Activated CD4-positive, alpha-beta T cell treated with anti-CD3 and anti-CD28 coated beads for 48 hours (primary cell): ENCODE results near the gene MBNL1.
"Not testable (repeated sequence)": the region's sequence is repeated elsewhere in the genome, so short reads cannot be mapped to it uniquely, and the experiment has no call there.

ENCODE experiments used
- DNase-seq: peaks from one replicate; pipeline ENCODE4 v3.0.0-alpha.2; 2020

The MBNL1 gene

GRCh38 chr3:152355744-152356665 lies 87.3 kb downstream of the MBNL1 start:
- no peak for DNase-seq

- no peak for DNase-seq
These were observed 88.1 kb downstream of the MBNL1 start for GRCh38 chr3:152356870-152357276.

DNA sequence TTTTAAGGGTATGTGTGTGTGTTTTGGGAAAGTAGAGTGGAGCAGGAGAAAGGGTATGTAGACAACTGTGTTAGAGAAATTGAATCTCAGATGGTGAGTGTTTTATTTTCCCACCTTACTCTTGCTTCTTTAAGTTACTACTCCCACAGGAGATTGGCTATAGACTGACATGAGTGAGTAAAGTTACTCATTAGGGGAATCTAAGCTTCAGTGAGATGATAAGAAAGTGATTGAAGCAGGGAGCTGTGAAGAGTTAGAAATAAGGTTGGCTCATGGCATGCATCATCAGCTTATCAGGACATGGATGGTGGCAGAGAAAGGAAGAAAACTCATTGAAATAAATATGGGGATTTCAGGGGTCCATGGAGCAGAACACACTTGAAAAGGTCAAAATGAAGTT lies 88.9 kb downstream of the MBNL1 start:
- DNase-seq = no peak

GRCh38 chr3:152359385-152360248 lies 90.9 kb downstream of the MBNL1 start:
- no peak for DNase-seq

GRCh38 chr3:152360302-152360701 lies 91.6 kb downstream of the MBNL1 start:
- DNase-seq = no peak

GRCh38 chr3:152360966-152361365 lies 92.2 kb downstream of the MBNL1 start:
- DNase-seq = no peak

DNA sequence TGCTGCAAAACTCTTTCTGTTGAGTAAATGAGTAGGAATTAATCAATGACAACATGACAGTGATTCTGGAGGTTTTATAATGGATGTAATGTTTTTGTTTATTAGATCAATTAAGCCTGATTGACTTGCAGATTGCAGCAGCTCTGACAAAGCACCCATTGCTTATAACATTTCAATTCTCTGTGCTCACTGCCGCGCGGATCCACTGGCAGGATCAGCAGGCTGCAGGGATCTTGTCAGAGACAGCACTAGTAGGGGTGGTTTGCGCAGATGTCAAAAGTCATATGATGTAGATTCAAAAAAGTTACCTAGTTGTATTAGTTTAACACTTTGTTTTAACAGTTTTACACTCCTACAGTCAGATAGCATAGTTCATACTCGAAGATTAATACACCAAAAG lies 93.4 kb downstream of the MBNL1 start:
- DNase-seq = no peak

DNA sequence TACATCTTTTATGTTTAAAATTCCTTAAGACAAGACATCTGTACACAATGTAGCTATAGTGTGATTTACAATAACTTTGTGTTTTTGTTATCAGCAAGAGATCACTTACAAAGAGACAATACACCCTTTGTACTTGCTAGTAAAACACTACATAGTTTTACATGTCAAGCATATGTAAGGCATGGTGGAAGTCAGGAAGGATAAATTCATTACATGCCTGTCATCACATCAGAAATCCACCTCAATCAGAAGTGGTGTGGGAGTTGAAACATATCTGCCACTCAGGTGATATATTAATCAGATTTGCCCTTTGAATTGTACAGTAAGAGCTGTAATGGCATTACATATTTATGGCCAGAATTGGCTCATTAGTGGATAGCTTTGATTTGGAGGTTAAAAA lies 95.5 kb downstream of the MBNL1 start:
- no peak for DNase-seq

DNA sequence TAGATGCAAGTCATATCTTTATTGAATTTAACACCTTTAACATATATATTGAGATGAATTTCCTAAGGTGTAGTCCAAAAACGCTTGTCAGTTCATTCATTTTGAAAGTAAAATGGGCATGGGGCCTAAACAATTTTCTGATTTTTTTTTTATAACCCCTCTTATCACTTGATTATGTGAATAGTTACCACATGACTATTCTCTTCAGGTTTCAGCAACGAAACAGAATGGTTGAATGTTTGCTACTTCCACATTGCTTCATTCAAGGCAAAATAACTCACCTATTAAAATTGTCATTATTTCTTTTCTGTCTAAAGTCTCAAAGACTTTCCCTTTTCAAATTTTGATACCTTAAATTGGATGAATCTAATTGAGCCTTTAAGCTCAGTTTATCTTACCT lies 96.4 kb downstream of the MBNL1 start:
- no peak for DNase-seq

GRCh38 chr3:152365766-152366593 lies 97.3 kb downstream of the MBNL1 start:
- DNase-seq = no peak

GRCh38 chr3:152367192-152367591 lies 98.5 kb downstream of the MBNL1 start:
- DNase-seq = not testable (repeated sequence)

DNA sequence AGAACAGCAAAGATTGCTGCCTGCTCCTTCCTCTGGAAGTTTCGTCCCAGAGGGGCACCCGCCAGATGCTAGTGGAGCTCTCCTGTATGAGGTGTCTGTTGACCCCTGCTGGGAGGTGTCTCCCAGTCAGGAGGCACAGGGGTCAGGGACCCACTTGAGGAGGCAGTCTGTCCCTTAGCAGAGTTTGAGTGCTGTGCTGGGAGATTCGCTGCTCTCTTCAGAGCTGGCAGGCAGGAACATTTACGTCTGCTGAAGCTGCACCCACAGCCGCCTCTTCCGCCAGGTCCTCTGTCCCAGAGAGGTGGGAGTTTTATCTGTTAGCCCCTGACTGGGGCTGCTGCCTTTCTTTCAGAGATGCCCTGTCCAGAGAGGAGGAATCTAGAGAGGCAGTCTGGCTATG lies 103.9 kb downstream of the MBNL1 start:
- not testable (repeated sequence) for DNase-seq

DNA sequence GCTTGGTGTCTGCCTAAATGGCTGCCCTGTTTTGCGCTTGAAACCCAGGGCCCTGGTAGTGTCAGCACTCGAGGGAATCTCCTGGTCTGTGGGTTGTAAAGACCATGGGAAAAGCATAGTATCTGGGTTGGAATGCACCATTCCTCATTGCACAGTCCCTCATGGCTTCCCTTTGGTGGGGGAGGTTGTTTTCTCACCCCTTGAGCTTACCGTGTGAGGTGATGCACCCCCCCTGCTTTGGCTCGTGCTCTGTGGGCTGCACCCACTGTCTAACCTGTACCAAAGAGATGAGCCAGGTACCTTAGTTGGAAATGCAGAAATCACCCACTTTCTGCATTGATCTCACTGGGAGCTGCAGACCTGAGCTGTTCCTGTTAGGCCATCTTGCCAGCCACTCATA lies 104.7 kb downstream of the MBNL1 start:
- DNase-seq = no peak

DNA sequence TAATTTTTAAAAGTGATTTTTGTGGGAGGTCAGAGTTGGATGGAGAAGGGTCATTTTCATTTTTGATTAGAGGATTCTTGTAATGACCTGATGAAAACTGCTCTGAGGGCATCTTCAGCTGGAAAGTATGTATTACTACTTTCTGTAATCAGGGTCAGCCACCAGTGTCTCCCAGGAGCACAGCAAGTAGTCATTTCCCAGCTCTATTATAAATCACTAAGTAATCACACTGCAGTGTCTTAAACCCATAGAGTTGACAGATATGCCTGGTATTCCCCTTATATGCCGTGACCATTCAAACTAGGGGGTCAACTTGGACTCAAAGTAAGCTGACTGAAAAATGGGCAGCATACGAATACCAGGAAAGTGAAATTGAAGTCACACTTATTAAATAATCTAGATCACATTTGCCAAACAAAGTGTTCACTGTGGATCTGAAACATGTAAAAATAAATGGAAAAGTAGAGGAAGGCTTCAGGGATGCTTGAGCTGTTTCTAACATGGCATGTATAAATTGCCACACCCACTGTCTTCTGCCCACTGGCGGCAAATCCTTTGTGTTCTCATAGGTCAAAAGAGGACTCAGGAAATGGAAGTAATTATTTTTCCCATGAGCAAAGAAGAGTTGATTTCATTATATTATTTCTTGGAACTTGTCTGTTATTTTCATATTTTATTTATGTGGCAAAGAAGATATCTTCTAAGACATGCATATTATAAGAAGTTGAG lies 105.7 kb downstream of the MBNL1 start:
- DNase-seq = no peak

- DNase-seq = no peak
These were observed 106.8 kb downstream of the MBNL1 start for GRCh38 chr3:152375546-152375945.

DNA sequence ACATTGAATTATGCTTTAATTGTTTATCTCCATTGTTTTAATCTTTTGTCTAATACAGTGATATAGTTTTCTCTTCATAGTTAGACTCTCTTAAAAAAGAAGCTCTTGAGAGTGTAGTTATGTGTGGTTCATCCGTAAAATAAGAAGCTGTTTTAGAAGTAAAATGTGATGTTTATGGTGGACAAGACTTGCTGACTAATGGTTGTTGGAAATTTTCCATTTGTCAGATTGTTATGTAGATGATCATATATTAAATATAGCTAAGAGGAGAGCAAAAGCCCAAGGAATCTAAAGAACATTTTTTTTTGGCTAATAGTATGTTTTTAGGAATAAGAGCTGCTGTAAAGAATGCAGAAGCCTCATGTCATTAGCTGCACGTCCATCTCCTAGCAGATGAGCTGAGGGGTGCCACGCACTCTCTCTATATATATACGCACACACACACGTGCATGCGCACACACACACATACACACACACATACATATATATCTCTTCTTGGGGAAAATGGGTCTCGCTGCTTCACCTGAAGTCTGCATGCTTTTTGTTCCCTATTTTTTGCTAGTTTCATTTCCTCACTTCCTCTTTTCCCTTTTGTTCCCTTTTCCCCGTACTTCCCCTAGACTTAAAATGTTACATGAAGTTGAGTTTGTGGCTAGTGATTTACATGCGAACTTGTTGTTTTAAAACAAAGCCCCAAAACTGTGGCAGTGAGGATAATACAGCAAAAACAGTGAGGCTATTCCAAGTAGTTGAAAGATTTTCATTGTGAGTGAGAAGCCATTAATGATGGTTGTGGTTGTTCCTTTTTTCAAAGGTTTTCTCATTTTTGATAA lies 107.8 kb downstream of the MBNL1 start:
- DNase-seq = no peak

DNA sequence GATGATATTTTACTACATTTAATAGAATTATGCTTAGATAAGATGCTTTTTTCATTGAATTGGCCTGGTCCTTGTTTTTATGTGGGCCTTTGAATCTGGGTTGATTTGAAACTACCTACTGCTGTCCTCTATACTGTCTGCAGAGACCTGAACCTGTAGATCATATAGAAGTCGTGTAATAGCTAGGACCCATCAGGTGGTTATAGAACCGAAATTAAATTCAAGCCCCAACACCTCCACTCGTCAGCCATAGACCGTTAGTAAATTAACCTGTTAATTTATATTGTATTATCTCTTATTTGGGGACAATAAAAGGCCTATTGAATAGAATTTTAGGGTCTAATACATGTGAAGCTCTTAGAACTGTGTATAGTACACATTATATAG lies 108.4 kb downstream of the MBNL1 start:
- DNase-seq = no peak

GRCh38 chr3:152379415-152380042 lies 110.8 kb downstream of the MBNL1 start:
- no peak for DNase-seq

DNA sequence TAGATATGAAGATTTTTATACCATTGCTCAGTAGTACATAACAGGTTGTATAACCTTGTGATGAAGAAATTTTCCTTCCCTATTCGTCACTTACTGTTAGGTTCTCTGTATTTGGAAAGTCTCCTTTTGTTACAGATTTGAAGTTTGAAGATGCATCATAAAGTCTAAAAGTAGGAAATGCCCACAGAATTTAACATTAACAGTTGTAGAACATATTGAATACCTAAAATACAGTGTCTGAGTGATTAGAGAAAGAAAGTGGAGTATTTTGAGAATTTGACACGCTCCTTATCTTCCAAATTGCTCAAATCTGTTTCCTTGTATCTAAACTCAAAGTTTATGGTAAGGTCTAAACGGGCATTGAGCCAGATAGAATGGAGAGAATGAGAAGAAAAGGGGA lies 111.3 kb downstream of the MBNL1 start:
- DNase-seq = no peak

GRCh38 chr3:152381881-152382295 lies 113.2 kb downstream of the MBNL1 start:
- DNase-seq = no peak
